ENCODE results near the gene DEFB132. TPM values are rescaled to one million over a fixed set of nuclear protein-coding genes. Genes with fewer than 3 reads are reported as not detected.
A peak's percentile ranks its signal among the peaks of the same experiment; 100 is the strongest.

DEFB132 gene
- total RNA-seq, 2 donors from 2014 or later = not detected

GRCh38 chr20:300345-300990 lies 42.9 kb downstream of the DEFB132 start:
- H3K4me3 Mint-ChIP-seq = peak overlapping the region; percentile 96
- H3K36me3 Mint-ChIP-seq (ENCODE audit: low read depth) = peaks cover 13% of the 10 kb centered on the region
- 16 to 21% methylated on average over 5 to 10 of the region's 10 CpGs for WGBS, 2 experiments (ENCODE audit: insufficient coverage in 1 of 2, insufficient read length in 1 of 2)
- H3K36me3 ChIP-seq (ENCODE audit: control insufficient read depth, insufficient read depth, low read length) = peaks cover 3% of the 10 kb centered on the region
- H3K9ac ChIP-seq (ENCODE audit: extremely low read depth, low read length, poor library complexity, severe bottlenecking) = no peak overlapping the region
- H3K27ac Mint-ChIP-seq = peak overlapping the region; percentile 97
- H3K4me1 ChIP-seq (ENCODE audit: control insufficient read depth, insufficient read depth, low read length) = peaks cover 9% of the 10 kb centered on the region
- H3K9me3 Mint-ChIP-seq = peaks cover 3% of the 10 kb centered on the region
- H3K27ac ChIP-seq (ENCODE audit: low read depth, low read length) = peak overlapping the region; percentile 58
- H3K4me3 ChIP-seq (ENCODE audit: low read length) = peak overlapping the region; percentile 90
- H3K9me3 ChIP-seq (ENCODE audit: control insufficient read depth, low read length) = no peaks in the 10 kb centered on the region
- peak; percentile 86 for DNase-seq
- peaks cover 38% of the 10 kb centered on the region for H3K4me1 Mint-ChIP-seq
- TF ChIP-seq CTCF (conservative IDR thresholded peaks at IDR 0.05) = no peak
- H3K27me3 Mint-ChIP-seq (ENCODE audit: insufficient read depth) = peaks cover 17% of the 10 kb centered on the region
- H3K27me3 ChIP-seq (ENCODE audit: control insufficient read depth, insufficient read depth, low read length, poor library complexity, severe bottlenecking) = no peaks in the 10 kb centered on the region

GRCh38 chr20:301886-302848 lies 44.6 kb downstream of the DEFB132 start:
- H3K4me1 Mint-ChIP-seq = peaks cover 30% of the 10 kb centered on the region
- 70 to 74% methylated on average over 11 to 13 of the region's 13 CpGs for WGBS, 2 experiments (ENCODE audit: insufficient coverage in 1 of 2, insufficient read length in 1 of 2)
- Histone ChIP-seq H3K9me3 (ENCODE audit: control insufficient read depth, low read length) (no peaks in the 10 kb centered on the region), H3K27ac (ENCODE audit: low read depth, low read length) (no peak overlapping the region), H3K4me3 (ENCODE audit: low read length) (no peak overlapping the region), H3K36me3 (ENCODE audit: control insufficient read depth, insufficient read depth, low read length) (peaks cover 3% of the 10 kb centered on the region), H3K9ac (ENCODE audit: extremely low read depth, low read length, poor library complexity, severe bottlenecking) (no peak overlapping the region), H3K27me3 (ENCODE audit: control insufficient read depth, insufficient read depth, low read length, poor library complexity, severe bottlenecking) (no peaks in the 10 kb centered on the region), H3K4me1 (ENCODE audit: control insufficient read depth, insufficient read depth, low read length) (peaks cover 9% of the 10 kb centered on the region)
- no peak for TF ChIP-seq CTCF (conservative IDR thresholded peaks at IDR 0.05)
- peaks cover 13% of the 10 kb centered on the region for H3K27me3 Mint-ChIP-seq (ENCODE audit: insufficient read depth)
- peaks cover 3% of the 10 kb centered on the region for H3K9me3 Mint-ChIP-seq
- DNase-seq = no peak
- H3K4me3 Mint-ChIP-seq = no peak overlapping the region
- H3K36me3 Mint-ChIP-seq (ENCODE audit: low read depth) = peaks cover 13% of the 10 kb centered on the region
- peak overlapping the region; percentile 60 for H3K27ac Mint-ChIP-seq

GRCh38 chr20:305745-306144 lies 48.2 kb downstream of the DEFB132 start:
- Histone ChIP-seq H3K27me3 (ENCODE audit: control insufficient read depth, insufficient read depth, low read length, poor library complexity, severe bottlenecking) (no peaks in the 10 kb centered on the region), H3K36me3 (ENCODE audit: control insufficient read depth, insufficient read depth, low read length) (no peaks in the 10 kb centered on the region), H3K9me3 (ENCODE audit: control insufficient read depth, low read length) (no peaks in the 10 kb centered on the region), H3K27ac (ENCODE audit: low read depth, low read length) (no peak overlapping the region), H3K4me1 (ENCODE audit: control insufficient read depth, insufficient read depth, low read length) (peaks cover 9% of the 10 kb centered on the region), H3K9ac (ENCODE audit: extremely low read depth, low read length, poor library complexity, severe bottlenecking) (no peak overlapping the region), H3K4me3 (ENCODE audit: low read length) (no peak overlapping the region)
- H3K27me3 Mint-ChIP-seq (ENCODE audit: insufficient read depth) = peaks cover 13% of the 10 kb centered on the region
- H3K4me3 Mint-ChIP-seq = no peak overlapping the region
- DNase-seq = no peak
- no peak for TF ChIP-seq CTCF (conservative IDR thresholded peaks at IDR 0.05)
- peaks cover 29% of the 10 kb centered on the region for H3K4me1 Mint-ChIP-seq
- 67 to 78% methylated on average over 3 to 11 of the region's 11 CpGs for WGBS, 2 experiments (ENCODE audit: insufficient coverage in 1 of 2, insufficient read length in 1 of 2)
- peaks cover 4% of the 10 kb centered on the region for H3K36me3 Mint-ChIP-seq (ENCODE audit: low read depth)
- no peak overlapping the region for H3K27ac Mint-ChIP-seq
- H3K9me3 Mint-ChIP-seq = no peaks in the 10 kb centered on the region
